ENCODE results near the gene AXIN2. TPM values are rescaled to one million over a fixed set of nuclear protein-coding genes. Genes with fewer than 3 reads are reported as not detected.

Gene AXIN2
- total and polyA plus RNA-seq, 11 donors = 5.6 to 24.0 (median 12.9) TPM

- Histone ChIP-seq H3K27me3 (no peaks in the 10 kb centered on the region), H3K4me1 (peaks cover 4 to 32% (median 25%) of the 10 kb centered on the region in 12 donors), H3K9me3 (no peaks in the 10 kb centered on the region), H3K27ac (peak overlapping the region in 11 of 12 donors; percentile 58 to 81 (median 72)), H3K36me3 (peaks cover 0 to 67% (median 53%) of the 10 kb centered on the region in 9 donors), H3K4me3 (peak overlapping the region in 1 of 12 donors; percentile 3)
- intact Hi-C loops (cut with DNase I) = loop anchor here in 2 of 10 donors (5.0 kb wide), 2 partner anchors 50 to 55 kb away; no protein-coding TSS in a partner anchor
- no peak for DNase-seq
- no peak for TF ChIP-seq POLR2A (IDR thresholded peaks at IDR 0.05)
- TF ChIP-seq, protein P1, sequence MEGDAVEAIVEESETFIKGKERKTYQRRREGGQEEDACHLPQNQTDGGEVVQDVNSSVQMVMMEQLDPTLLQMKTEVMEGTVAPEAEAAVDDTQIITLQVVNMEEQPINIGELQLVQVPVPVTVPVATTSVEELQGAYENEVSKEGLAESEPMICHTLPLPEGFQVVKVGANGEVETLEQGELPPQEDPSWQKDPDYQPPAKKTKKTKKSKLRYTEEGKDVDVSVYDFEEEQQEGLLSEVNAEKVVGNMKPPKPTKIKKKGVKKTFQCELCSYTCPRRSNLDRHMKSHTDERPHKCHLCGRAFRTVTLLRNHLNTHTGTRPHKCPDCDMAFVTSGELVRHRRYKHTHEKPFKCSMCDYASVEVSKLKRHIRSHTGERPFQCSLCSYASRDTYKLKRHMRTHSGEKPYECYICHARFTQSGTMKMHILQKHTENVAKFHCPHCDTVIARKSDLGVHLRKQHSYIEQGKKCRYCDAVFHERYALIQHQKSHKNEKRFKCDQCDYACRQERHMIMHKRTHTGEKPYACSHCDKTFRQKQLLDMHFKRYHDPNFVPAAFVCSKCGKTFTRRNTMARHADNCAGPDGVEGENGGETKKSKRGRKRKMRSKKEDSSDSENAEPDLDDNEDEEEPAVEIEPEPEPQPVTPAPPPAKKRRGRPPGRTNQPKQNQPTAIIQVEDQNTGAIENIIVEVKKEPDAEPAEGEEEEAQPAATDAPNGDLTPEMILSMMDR (IDR thresholded peaks at IDR 0.05) = no peak
- WGBS, 4 donors = 54 to 65% (median 57%) methylated on average over 8 to 9 of the region's 9 CpGs
- ATAC-seq = peak in 1 of 4 donors; percentile 1
These were observed 29.2 kb downstream of the AXIN2 start for GRCh38 chr17:65532101-65532890.

GRCh38 chr17:65531256-65532100 lies 30.0 kb downstream of the AXIN2 start:
- ATAC-seq (peak; percentile 69 to 82 (median 72)), DNase-seq (peak; percentile 43 to 68 (median 51))
- peak overlapping the region; percentile 58 to 81 (median 72) for H3K27ac ChIP-seq
- intact Hi-C loops (cut with DNase I) = loop anchor here in 2 of 10 donors (5.0 kb wide), 2 partner anchors 49 to 54 kb away; no protein-coding TSS in a partner anchor
- peaks cover 0 to 59% (median 45%) of the 10 kb centered on the region in 9 donors for H3K36me3 ChIP-seq
- peak overlapping the region in 1 of 12 donors; percentile 3 for H3K4me3 ChIP-seq
- H3K27me3 ChIP-seq = no peaks in the 10 kb centered on the region
- TF ChIP-seq, protein P1 (IDR thresholded peaks at IDR 0.05) = peak in 5 of 12 donors; percentile 11 to 30 (median 18)
- no peak for TF ChIP-seq POLR2A (IDR thresholded peaks at IDR 0.05)
- WGBS, 4 donors = 37 to 47% (median 40%) methylated on average over 16 of the region's 16 CpGs
- H3K9me3 ChIP-seq = no peaks in the 10 kb centered on the region
- peaks cover 4 to 32% (median 25%) of the 10 kb centered on the region in 12 donors for H3K4me1 ChIP-seq

GRCh38 chr17:65530523-65531255 lies 30.8 kb downstream of the AXIN2 start:
- 51 to 66% (median 62%) methylated on average over 10 of the region's 10 CpGs for WGBS, 4 donors
- TF ChIP-seq POLR2A (IDR thresholded peaks at IDR 0.05) = no peak
- TF ChIP-seq, protein P1 (IDR thresholded peaks at IDR 0.05) = no peak
- Histone ChIP-seq H3K9me3 (no peaks in the 10 kb centered on the region), H3K27ac (peak overlapping the region; percentile 58 to 81 (median 72)), H3K27me3 (no peaks in the 10 kb centered on the region), H3K4me3 (no peak overlapping the region), H3K36me3 (peaks cover 0 to 51% (median 37%) of the 10 kb centered on the region in 9 donors), H3K4me1 (peaks cover 4 to 32% (median 25%) of the 10 kb centered on the region in 12 donors)
- intact Hi-C loops (cut with DNase I) = loop anchor here in 2 of 10 donors (5.0 kb wide), 2 partner anchors 48 to 53 kb away; no protein-coding TSS in a partner anchor
- ATAC-seq = peak in 2 of 4 donors; percentile 8 to 45
- no peak for DNase-seq
